Stimulated activated CD4-positive, alpha-beta T cell treated with anti-CD3 and anti-CD28 coated beads, TNF-alpha, amount 100 ng/mL, for 1 hour (primary cell): ENCODE results near the gene VPS11.

ENCODE experiments used
- DNase-seq, 3 donors: peaks; one replicate each; pipeline ENCODE4 v3.0.0-alpha.2; 2020; ENCODE audit warnings: low read depth in 3 of 3, low spot score in 1 of 3

Gene VPS11

DNA sequence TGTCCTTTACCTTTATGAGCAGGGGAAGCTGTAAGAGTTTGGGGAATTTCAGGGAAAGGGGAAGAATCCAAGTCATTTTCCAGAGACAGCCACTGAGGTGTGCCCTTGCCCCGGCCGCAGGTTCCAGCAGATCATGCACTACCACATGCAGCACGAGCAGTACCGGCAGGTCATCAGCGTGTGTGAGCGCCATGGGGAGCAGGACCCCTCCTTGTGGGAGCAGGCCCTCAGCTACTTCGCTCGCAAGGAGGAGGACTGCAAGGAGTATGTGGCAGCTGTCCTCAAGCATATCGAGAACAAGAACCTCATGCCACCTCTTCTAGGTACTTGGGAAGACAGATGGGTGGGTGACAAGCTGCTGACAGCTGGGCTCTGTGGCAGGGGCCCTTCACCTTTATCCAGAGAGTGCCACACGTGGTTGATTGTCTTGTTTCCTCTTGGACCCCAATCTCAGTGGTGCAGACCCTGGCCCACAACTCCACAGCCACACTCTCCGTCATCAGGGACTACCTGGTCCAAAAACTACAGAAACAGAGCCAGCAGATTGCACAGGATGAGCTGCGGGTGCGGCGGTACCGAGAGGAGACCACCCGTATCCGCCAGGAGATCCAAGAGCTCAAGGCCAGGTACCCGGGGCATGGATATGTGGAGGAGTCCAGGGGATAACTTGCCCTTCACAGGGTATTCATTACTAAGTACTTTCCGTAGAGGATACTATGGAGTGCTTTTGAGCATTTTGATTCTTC lies 11.2 kb downstream of the VPS11 start:
- no peak for DNase-seq

DNA sequence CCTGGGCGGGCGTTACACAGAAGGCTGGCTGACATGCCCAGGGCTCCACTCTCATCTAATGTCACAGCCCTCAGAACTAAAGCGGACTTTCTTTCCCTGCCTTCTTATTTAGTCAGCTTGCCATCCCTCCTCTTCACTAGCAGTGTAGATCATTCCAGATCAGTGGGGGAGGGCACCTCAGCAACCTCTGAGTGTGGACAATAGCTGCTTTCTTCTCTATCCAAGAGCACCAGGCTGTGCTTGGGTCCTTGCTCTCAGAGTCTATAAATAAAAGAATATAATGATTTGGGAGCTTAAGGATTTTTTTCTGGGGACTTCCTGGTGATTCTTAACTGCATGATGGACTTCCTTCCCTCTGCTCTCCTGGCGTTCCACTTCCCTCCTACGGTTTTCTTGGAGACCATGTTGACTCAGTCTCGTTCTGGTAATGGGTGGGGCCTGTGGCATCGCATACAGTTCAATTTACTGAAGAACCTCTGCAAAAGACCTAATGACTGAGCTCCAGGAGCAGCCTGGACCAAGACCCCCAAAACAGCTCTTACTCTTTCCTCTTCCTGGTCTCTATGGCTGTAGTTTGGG lies 14.2 kb downstream of the VPS11 start:
- no peak for DNase-seq

DNA sequence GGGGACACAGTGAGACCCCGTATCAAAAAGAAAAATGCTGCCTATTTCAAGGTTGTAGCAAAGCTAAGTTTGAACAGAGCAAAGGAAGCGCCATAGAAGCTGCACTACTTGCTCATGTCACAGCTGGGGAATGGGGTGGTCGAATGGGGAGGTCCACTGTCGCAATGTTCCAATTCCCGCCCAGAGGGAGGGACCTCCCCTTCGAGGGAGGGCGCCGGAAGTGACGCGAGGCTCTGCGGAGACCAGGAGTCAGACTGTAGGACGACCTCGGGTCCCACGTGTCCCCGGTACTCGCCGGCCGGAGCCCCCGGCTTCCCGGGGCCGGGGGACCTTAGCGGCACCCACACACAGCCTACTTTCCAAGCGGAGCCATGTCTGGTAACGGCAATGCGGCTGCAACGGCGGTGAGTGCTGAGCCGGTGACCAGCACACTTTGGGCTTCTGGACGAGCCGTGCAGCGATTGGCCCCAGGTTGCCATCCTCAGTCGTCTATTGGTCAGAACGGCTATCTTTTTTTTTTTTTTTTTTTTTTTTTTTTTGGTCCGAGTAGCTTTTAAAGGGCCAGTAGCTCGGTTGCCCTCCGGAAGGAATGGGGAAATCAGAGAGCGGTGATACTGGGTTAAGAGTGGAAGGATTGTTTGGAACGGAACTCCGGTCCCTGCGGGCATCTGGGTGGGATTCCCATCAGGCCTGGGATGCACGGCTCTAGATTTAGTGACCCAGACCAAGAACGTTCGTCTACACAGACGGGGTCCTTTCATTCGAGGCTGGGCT lies 17.2 kb downstream of the VPS11 start, which contains the start of gene HMBS:
TSS of gene HMBS (plus strand) at position 219 of the 774 bp plus-strand sequence. CDS start at position 372, 153 bp downstream.
- peak; percentile 69 to 86 (median 70) for DNase-seq

DNA sequence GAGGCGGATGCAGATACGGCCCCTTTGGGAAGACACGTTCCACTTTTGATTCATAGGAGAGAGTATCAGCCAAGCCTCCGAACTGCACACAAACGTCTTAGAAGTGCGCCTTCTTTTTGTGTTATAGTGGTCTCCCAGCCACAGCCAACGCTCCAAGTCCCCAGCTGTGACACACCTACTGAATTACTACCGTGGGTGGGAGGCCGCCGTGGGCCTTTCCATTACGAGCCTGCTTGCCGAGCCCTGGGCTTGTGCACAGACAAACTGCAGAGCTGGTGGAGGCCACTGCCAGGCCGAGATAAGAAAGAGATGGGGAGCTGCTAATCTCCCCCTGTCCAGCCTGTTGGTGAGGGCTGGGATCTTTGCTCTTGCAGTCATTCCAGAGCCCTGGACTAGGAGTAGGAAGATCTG lies 17.8 kb downstream of the VPS11 start:
- no peak for DNase-seq

DNA sequence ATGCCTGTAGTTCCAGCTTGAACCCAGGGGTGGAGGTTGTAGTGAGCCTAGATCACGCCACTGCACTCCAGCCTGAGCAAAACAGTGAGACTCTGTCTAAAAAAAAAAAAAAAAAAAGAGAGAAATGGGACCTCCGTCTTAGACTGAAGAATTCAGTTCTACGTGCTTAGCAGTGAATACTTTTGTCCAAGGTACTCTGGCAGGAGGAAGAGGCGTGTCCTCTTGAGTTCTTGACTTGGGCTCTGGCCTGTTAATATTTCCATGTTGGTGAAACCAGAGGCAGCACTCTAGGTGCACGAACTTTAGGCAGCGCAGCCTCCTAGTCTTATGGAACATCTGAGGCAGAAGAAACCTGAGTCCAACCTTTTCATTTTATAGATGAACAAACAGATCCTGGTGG lies 19.5 kb downstream of the VPS11 start:
- DNase-seq, result no peak

DNA sequence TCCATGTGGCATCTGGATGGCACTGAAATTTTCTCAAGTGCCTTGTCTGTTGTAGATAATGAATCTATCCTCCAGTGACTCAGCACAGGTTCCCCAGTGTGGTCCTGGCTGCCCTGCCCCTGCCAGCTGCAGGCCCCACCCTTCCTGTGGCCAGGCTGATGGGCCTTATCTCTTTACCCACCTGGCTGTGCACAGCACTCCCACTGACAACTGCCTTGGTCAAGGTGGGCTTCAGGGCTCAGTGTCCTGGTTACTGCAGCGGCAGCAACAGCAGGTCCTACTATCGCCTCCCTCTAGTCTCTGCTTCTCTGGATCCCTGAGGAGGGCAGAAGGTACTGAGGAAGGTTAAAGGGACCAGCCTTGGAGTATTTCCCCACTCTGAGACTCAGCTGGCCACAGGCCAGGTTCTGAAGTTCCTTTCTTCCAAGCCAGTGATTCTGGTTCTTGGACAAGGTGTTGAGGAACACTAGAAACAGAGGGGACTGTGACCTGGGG lies 20.2 kb downstream of the VPS11 start:
- no peak for DNase-seq

DNA sequence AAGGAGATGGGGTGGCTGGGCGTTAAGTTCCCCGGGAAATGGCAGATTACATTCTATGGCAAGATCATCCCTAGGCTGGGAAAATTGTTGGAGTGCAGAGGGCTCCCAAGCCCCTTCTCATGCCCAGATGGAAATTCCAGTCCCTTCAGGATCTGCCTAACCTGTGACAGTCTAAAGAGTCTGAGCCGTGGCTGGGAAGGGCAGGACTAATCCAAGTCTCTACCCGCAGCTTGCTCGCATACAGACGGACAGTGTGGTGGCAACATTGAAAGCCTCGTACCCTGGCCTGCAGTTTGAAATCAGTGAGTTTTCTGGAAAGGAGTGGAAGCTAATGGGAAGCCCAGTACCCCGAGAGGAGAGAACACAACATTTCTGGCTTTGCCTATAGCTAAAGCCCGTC lies 20.8 kb downstream of the VPS11 start:
- DNase-seq, result no peak

DNA sequence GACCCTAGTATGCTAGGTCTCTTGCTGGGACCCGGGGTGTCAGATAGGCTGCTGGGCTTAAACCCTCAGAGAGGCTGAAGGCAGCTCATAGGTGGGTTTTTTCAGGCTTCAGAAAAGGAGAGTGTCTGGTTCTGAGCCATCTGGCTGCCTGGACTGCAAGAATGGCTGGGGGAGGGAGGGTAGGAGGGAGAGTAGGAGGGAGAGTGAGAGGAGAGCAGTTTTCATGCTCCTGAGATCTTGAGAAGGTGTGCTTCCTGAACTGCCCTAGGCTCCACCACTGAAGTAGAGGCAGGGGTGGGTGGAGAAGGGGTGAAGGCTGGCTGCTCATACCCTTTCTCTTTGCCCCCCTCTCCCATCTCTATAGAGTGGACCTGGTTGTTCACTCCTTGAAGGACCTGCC lies 21.7 kb downstream of the VPS11 start:
- DNase-seq, result no peak

DNA sequence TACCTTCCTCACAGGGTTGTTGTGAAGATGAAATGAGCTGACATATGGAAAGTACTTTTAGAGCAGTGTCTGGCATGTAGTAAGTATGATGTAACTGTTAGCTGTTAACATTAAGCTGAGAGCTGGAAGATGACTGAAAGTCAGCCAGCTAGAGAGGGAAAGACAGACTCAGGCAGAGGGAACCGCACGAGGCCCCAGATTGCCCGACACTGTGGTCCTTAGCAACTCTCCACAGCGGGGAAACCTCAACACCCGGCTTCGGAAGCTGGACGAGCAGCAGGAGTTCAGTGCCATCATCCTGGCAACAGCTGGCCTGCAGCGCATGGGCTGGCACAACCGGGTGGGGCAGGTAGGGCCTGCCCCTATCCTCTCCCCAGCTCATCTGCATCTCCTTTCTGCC lies 23.6 kb downstream of the VPS11 start:
- DNase-seq, result no peak

DNA sequence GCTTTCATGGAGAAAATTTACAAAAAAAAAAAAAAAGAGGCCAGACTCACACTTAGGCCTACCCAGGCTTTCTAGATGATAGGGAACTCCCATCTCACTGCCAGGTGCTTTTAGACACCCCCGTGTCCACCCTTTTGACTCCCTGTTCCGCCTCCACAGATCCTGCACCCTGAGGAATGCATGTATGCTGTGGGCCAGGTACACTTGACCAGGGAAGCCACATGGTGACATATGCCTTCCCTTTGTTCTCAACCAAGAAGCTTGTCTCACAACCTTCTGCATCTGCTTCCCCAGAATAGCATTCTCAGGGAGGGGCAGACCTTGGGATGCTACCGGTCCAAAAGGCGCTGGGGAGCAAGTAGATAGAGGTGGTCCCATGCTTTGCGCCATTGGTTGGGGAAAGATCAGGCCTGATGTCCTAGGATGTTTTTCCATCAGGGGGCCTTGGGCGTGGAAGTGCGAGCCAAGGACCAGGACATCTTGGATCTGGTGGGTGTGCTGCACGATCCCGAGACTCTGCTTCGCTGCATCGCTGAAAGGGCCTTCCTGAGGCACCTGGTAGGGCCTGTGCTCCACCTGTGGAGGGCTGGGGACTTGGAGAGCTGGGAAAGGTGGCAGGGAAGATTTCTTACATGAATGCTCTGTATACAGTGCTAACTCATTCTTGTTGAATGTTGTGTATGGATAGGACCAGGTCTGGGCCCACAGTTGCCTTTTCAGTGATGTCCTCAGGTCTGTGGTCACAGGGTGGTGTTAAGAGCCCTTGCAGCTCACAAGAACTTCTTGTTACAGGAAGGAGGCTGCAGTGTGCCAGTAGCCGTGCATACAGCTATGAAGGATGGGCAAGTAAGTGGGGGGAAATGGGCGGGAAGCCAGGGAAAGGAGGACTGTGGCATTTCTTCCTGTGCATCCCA lies 24.6 kb downstream of the VPS11 start:
- DNase-seq, result no peak

DNA sequence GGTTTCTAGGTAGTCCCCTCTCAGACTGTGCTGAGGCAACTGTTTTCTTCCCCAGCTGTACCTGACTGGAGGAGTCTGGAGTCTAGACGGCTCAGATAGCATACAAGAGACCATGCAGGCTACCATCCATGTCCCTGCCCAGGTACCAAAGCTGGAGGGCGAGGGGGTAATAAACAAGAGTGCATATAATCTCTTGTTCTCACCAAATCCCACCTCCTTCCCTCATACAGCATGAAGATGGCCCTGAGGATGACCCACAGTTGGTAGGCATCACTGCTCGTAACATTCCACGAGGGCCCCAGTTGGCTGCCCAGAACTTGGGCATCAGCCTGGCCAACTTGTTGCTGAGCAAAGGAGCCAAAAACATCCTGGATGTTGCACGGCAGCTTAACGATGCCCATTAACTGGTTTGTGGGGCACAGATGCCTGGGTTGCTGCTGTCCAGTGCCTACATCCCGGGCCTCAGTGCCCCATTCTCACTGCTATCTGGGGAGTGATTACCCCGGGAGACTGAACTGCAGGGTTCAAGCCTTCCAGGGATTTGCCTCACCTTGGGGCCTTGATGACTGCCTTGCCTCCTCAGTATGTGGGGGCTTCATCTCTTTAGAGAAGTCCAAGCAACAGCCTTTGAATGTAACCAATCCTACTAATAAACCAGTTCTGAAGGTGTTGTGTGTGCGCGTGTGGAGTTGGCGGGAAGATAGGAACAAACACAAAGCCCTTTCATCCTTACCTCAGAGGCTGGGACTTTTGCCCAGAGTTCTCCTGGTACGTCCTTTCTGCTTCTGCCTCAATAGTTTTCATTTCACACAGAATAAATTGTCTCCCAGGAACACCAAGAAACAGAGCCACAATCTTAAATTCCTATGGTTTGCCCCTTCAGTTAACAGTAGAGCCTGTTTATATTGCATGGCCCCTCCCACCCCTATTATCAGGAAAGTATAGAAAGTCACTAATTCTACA lies 25.5 kb downstream of the VPS11 start:
- DNase-seq, result no peak

DNA sequence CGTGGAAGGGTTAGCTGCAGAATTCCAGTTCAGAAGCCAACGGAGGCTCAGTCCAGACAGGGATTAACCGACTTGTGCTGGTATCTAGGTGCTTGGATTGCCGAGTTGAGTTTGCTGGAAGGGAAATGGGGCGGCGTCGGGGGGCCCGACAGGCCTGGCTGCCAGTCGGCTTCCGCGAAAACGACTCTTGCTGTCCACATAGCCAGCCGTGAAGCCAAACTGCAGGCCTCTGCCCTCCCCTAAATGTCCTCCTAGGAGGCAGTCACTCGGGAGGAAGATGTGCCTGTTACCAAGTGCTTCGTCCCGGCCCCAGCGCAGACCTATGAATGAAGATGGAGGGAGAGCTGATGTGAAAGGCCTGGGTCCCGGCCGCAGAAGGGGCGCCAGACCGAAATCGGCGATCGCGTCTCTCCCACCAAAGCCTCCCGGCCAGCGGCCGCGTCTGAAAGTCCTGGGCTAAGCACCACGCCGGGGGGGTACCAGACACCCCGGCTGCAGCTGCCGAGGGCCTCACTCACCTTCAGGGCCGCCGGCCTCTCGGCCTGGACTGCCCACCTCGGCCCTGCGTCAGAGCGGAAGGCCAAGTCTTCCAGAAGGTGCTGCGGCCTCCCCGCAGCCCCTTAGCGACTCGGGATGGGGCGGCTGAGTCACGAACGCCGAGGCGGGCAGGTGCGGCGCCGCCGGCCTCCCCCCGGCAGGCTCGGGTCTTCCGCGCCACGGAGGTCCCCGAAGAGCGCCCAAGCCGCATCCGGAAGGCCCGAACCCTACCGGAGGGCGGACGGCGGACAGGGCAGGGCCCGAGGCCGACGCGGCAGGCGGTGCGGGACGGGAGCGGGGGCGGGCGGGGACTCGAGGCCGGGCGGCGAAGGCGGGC lies 26.6 kb downstream of the VPS11 start:
- peak in 1 of 3 donors; percentile 39 for DNase-seq

DNA sequence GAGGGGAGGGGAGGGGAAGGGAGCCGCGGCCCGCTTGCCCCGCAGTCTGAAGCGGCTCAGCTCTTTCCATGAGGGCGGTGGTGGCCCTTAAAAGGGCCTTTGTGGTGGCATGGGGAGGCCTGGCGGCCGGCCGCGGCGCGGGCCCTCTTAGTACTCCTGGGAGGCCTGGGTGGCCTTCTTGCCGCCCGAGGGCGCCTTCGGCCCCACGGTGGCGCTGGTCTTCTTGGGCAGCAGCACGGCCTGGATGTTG lies 27.1 kb downstream of the VPS11 start:
- peak in 2 of 3 donors; percentile 35 to 41 for DNase-seq

DNA sequence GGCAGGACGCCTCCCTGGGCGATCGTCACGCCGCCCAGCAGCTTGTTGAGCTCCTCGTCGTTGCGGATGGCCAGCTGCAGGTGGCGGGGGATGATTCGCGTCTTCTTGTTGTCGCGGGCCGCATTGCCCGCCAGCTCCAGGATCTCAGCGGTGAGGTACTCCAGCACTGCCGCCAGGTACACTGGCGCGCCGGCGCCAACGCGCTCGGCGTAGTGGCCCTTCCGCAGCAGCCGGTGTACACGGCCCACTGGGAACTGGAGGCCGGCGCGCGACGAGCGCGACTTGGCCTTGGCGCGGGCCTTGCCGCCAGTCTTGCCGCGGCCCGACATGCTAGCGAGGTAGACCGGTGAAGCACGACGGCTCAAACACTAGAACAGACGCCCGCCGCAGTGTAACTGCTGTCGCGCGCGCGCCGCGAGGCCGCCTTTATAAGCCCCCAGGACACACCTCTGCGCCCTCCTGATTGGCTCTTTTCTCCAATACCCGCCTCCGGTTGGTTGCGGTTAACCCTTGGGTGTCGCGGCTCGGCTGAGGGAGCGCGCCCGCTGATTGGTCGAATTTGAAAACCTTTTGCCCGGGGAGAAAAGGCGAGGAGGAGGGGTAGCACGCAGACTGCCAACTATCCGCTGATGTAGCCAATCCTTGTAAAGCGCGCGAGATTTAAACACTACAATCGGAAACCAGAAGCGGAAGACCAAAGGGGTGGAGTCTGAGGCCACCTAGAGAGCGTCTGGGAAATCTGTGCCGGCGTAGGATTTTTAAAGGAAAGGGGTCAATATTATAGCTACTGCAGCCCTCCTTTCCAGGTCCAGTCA lies 27.7 kb downstream of the VPS11 start:
- peak; percentile 96 to 99 (median 99) for DNase-seq

DNA sequence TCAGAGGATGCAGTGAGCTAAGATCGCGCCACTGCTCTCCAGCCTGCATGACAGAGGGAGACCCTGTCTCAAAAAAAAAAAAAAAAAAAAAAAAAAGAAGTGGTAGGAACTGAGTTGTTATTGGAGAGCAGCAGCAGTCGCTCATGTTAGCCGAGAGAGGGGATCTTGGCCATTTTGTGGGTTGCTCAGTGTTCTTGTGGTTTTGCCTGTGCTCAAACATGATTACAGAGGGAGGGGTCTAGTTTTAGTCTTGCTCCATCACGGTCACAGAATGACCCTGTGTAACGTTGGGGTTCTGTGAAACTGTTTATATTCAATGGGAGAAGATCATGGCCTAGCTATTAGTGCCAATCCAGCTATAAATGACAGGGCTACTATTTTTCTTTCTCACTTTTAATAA lies 32.1 kb downstream of the VPS11 start:
- DNase-seq, result no peak

DNA sequence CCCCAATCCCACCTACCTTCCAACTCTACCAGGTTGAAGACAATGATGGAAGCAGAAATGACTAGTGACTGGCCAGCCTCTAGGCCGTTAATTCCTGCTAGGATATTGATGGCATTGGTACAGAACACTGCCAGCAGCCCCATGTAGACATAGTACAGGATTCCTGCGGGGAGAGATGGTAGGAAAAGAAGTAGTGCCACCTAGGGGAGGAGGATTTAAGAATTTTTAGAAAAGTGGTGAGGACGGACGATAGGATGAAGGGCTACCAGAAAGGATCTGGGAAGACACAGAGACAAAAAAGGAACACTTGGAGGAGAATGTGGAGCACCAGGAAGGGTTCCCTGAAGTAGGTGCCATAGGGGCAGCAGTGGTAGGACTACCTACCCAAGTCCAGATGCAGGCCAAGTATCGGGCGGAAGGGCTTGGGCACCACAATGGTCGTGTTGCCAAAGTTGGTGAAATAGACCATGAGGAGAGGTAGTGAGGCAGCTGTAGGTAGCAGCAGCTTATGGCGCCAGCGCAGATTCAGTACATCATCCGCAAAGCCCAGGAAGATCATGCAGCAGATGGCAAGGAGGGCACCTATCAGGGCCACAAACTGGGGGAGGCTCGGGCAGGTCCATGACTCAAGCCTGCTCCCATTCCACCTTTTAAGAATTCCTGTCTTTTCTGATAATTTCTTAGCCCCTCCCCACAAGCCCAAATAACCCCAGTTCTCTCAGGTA lies 32.8 kb downstream of the VPS11 start:
- DNase-seq, result no peak

DNA sequence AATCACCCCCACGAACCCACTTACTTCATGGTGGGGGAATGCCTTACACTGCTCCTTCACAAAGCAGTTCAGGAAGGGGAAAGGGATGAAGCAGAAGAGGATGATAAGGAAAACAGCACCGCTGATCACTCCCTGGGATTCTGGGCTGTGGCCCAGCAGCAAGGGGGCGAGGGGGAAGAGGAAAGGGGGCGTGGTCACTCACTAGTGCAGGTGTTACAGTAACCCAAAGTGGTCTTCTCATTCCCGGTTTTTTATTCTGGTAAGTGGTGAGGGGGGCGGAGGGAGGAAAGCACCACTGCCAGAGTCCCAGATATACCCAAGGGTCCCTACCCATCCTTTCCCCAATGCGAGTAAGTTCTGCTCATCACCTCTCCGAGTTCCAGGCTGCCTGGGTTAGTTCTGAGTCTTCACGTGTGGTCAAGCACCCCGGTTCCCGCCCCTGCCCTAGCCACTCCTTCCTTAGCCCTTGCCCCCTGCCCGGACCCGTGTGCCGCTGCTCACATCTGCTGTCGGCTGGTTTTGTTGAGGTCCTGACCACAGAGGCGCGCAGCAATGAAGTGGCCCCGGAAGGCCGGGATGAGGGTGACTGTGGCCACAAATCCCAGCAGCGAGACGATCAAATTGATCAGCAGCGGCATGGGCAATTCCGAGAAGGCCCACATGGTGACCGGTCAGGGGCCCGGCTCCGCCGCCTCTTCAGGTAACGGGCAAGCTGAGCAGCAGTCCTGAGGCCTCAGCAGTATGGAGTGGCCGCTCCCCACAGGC lies 33.6 kb downstream of the VPS11 start:
- no peak for DNase-seq
